Right cardiac atrium (tissue), 5 donors: ENCODE measurements around the gene DOCK2. TPM values are rescaled to one million over a fixed set of nuclear protein-coding genes. Genes with fewer than 3 reads are reported as not detected.

ENCODE experiments used
- ATAC-seq, 2 donors: fragments of 200-7000 bp; cut with Tn5 transposase; one replicate each; pipeline versions ENCODE4 v1.8.0 to v1.9.1; 2020; ENCODE audit warnings: moderate library complexity in 2 of 2, mild to moderate bottlenecking in 1 of 2
- DNase-seq, 3 donors: peaks; one replicate each; pipeline ENCODE4 v3.0.0-alpha.2; 2020
- H3K27ac ChIP-seq: one replicate; pipeline ENCODE4 v1.5.1; 2013; ENCODE audit warnings: mild to moderate bottlenecking, low read length, control low read depth, moderate library complexity
- H3K27me3 ChIP-seq: one replicate; pipeline ENCODE4 v1.6.1; 2013; ENCODE audit not compliant: control insufficient read depth, insufficient read depth
- H3K4me1 ChIP-seq: one replicate; pipeline ENCODE4 v1.6.1; 2013; ENCODE audit warnings: low read length; ENCODE audit not compliant: control insufficient read depth, insufficient read depth
- H3K4me3 ChIP-seq: one replicate; pipeline ENCODE4 v1.5.1; 2013; ENCODE audit warnings: low read length, control low read depth
- H3K9me3 ChIP-seq: one replicate; pipeline ENCODE4 v1.6.1; 2013; ENCODE audit warnings: low read length; ENCODE audit not compliant: control insufficient read depth
- WGBS: extraction: QIAGEN DNeasy Blood & Tissue Kit; methylation state at CpG from one replicate; pipeline ENCODE4 v1.1.7; 2013; 5-methylcytosine and 5-hydroxymethylcytosine counted together
- intact Hi-C, 4 donors: fragments of 100-400 bp; cut with DNase I; formaldehyde crosslinking; loops; one replicate each; pipeline versions ENCODE4 v1.11.0 to v1.14.0; 2022 to 2023
- long read RNA-seq, 4 donors: library from polyadenylated mRNA; unstranded; transcript quantifications; one replicate each; pipeline ENCODE4 v2.0.0, GENCODE V29; 2020 to 2021
- polyA plus RNA-seq: library from polyadenylated mRNA; stranded (reverse); fragments of 200-250 nt; gene quantifications from one replicate; pipeline ENCODE4 v1.2.3, GENCODE V29; 2013
- total RNA-seq, 4 donors: library from RNA; stranded (reverse); fragmentation: NEBNext Ultra II Directional; extraction: Animal tissue kit (Norgen Biotek cat#: 25700); gene quantifications; one replicate each; pipeline ENCODE4 v1.2.1, GENCODE V29; 2021
- donor health status: healthy with polysubstance abuse.
- donor health status: DM: no; HTN: yes; CAD: no.
- donor health status: DM: no; HTN: no; CAD: no.
- donor health status: DM: no; HTN: yes; CAD: no; lungs with severe emphysema.
- donor health status: DM: yes; HTN: yes; CAD: no.

Gene DOCK2
- total RNA-seq (10 to 100 TPM in 2 of 4 donors, 1 to 10 TPM in 2; 4.7 to 14.2 (median 10.6) TPM), polyA plus RNA-seq (1.00 TPM)
- long read RNA-seq, donor 1, partial matches to known transcripts: 1 of 1 reads
- long read RNA-seq, donor 1, other reads (novel, unspliced or antisense): 0 of 1 reads
- long read RNA-seq, donor 2, full-length matches to known transcripts: 2 of 4 reads
- long read RNA-seq, donor 2, partial matches to known transcripts: 0 of 4 reads
- long read RNA-seq, donor 2, other reads (novel, unspliced or antisense): 2 of 4 reads
- long read RNA-seq, donor 3, full-length matches to known transcripts: 4 of 5 reads
- long read RNA-seq, donor 3, partial matches to known transcripts: 0 of 5 reads
- long read RNA-seq, donor 3, other reads (novel, unspliced or antisense): 1 of 5 reads
- long read RNA-seq, donor 4, full-length matches to known transcripts: 1 of 1 reads
- long read RNA-seq, donor 4, partial matches to known transcripts: 0 of 1 reads
- long read RNA-seq, donor 4, other reads (novel, unspliced or antisense): 0 of 1 reads

DNA sequence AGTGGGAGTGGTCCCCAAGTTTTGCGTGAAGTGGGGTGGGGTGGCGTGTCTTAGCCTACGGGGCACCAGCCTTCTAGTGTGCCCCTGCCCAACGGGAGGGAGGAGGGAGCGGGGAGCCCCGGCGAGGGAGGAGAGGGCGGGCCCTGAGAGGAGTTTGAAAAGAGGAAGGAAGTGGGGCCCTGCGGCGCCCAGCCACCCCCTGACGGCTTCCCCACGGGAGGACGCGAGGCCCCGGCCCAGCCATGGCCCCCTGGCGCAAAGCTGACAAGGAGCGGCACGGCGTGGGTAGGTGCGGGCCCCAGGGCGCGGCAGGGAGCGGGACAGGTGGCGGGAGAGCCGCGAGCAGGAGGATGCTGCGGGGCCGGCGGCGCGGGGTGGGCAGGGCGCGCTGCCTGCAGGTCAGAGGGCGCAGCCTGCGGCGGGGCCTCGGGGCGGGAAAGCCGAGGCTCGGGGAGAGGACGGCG, at the start of gene DOCK2:
Gene DOCK2 (plus strand): TSS at position 191 of the 464 bp plus-strand sequence. CDS start 52 bp downstream, at position 243.
- Histone ChIP-seq H3K27me3 (no peaks in the 10 kb centered on the region), H3K4me3 (peak within 1 kb of the TSS; percentile 30), H3K9me3 (peaks cover 2% of the 10 kb centered on the region), H3K27ac (no peak within 1 kb of the TSS), H3K4me1 (no peaks in the 10 kb centered on the region)
- ATAC-seq: peak; percentile 71 to 76
- DNase-seq: peak; percentile 58 to 87 (median 84)
- WGBS: 1% methylated on average over 42 of the region's 42 CpGs
- intact Hi-C loops: no loop called here

DNA sequence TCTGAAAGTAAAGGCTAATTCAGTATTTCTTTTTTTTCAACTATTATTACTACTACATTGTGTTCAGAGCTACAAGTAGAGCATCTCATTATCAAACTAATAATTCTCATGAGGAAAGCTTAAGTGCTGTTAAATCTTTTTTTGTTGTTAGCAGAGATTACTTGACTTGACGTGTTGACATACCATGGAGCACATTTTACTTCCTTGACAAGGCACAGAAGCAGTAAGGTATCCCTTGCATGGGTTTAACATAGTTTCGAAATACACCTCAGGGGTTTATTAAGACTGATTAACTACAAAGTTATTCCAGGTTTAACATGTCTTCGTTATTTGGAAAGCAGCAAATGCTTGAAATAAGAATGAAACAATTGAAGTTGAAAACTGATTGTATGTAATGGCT, 46.5 kb upstream of the DOCK2 start:
- no peaks in the 10 kb centered on the region for H3K27me3 ChIP-seq
- H3K4me1 ChIP-seq: no peaks in the 10 kb centered on the region
- 90% methylated on average over 3 of the region's 3 CpGs for WGBS
- intact Hi-C loops: no loop called here
- no peak overlapping the region for H3K4me3 ChIP-seq
- DNase-seq (no peak), ATAC-seq (no peak)
- H3K27ac ChIP-seq: no peak overlapping the region
- H3K9me3 ChIP-seq: no peaks in the 10 kb centered on the region

DNA sequence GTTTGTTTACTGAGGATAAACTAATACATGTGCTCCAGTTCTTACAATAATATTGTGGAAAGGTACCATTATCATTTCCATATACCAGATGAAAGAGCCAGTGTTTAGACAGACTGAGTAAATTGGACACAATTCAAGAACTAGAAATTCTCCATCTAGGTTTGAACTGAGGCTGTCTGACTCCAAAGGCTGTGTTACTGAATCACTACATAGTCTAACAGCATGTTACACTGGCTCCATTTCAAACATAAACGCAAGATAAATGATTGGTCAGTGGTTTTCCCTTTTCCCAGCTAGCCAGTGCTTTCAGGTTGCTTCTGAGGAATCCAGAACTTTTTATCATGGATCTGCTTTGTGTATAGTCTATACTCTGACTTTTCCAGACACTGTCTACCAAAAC, 45.4 kb upstream of the DOCK2 start:
- no peak for ATAC-seq
- Histone ChIP-seq H3K4me3 (no peak overlapping the region), H3K9me3 (no peaks in the 10 kb centered on the region), H3K27ac (no peak overlapping the region), H3K27me3 (no peaks in the 10 kb centered on the region), H3K4me1 (no peaks in the 10 kb centered on the region)
- no peak for DNase-seq
- intact Hi-C loops: no loop called here
- WGBS: 2% methylated on average over 1 of the region's 1 CpG

DNA sequence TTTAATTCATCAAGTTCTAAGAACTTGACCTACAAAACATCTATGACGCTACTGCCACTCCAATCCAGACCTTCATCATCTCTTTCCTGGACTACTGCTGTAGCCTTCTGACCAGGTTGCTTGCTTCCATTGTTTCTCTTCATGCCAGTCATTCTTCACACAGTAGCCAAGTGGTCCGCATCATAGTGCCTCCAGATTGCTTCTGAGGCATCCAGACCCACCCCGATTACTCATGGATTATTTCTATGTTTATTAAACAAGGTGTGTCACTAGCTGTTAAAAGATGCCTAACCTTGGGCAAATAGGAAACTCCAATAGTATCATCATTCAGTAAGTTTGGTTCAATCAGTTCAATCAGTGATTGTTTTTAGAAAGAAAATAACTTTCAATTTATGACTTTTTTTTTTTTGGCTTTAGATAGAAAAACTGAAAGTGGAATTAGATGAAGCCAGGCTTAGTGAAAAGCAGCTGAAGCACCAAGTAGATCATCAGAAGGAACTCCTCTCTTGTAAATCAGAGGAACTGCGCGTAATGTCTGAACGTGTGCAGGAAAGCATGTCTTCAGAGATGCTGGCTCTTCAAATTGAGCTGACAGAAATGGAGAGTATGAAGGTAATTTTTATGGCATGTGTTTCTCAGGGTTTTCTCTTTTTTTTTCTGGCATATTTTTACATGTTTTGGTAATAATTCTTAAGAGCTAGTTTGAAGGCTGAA, 44.0 kb upstream of the DOCK2 start:
- Histone ChIP-seq H3K4me1 (no peaks in the 10 kb centered on the region), H3K27me3 (no peaks in the 10 kb centered on the region), H3K9me3 (no peaks in the 10 kb centered on the region), H3K27ac (no peak overlapping the region), H3K4me3 (no peak overlapping the region)
- no peak for ATAC-seq
- no peak for DNase-seq
- intact Hi-C loops: no loop called here
- 97% methylated on average over 6 of the region's 6 CpGs for WGBS

DNA sequence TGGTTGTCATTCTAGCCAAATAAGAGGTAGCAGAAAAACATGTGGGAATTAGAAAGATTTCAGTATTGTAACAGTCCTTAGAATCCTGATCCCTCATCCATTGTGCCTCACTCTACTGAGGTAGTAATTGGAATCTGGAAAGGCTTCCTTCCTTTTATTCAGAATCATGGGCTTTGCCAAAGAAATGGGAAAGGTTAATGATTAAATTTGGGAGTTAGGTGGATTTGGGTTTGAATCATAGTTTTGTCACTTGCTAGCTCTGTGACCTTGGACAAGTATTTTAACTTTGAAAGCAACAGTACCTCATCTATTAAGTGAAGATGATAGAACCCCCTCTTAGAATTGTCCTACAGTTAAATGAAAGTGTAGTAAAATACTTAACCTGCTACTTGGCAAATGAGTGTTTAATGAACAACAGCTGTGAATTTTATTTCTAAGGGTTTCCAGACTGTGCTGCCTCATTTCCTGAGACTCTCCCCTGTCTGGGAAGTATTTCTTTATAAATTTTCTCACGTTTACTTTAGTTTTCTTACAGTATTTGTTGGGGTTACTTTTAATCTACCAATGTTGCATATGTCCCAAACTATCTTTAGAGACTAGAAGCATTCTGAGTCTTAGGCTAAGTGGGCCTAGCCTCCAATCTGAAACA, 41.8 kb upstream of the DOCK2 start:
- no peak overlapping the region for H3K27ac ChIP-seq
- ATAC-seq (no peak), DNase-seq (no peak)
- H3K9me3 ChIP-seq: no peaks in the 10 kb centered on the region
- no peaks in the 10 kb centered on the region for H3K27me3 ChIP-seq
- H3K4me3 ChIP-seq: no peak overlapping the region
- 86% methylated on average over 1 of the region's 1 CpG for WGBS
- intact Hi-C loops: no loop called here
- H3K4me1 ChIP-seq: no peaks in the 10 kb centered on the region

DNA sequence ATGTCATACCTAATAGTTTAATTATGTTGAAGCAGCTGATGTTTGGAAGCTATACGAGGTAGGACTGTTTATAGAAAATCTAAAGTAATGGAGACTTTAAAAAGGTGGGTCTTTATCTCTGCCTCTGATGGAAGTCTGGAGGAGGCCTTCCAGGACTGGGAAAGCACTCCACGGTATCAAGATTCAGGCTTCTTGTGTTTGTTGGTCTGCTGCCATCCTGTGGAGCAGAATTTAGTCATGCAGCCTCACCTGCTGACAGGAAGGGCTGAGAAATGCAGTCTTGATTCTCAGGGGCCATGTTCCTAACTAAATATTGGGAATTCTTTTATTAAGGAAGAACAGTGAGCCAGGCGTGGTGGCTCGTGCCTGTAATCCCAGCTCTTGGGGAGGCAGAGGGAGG, 37.6 kb upstream of the DOCK2 start:
- H3K4me3 ChIP-seq: no peak overlapping the region
- ATAC-seq (no peak), DNase-seq (no peak)
- no peaks in the 10 kb centered on the region for H3K4me1 ChIP-seq
- 80% methylated on average over 4 of the region's 4 CpGs for WGBS
- H3K9me3 ChIP-seq: no peaks in the 10 kb centered on the region
- no peaks in the 10 kb centered on the region for H3K27me3 ChIP-seq
- H3K27ac ChIP-seq: no peak overlapping the region
- intact Hi-C loops: no loop called here

DNA sequence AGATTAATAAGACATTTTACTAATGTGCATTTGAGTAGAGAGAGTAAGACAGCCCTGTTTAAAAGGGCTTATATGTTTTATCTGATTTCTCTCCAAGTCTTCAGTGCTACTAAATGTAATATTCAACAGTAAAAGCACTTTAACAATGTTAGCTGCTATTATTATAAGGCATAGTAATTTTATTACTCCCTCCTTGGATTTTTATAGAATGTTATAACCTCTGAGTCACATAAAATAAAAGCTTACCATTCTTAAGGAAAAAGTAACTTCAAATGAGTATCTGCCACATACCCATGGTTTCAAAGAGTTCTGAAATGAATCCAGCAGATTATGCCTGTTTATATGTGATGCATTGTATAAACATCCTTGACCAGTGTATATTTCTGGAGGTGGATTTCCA, 34.5 kb upstream of the DOCK2 start:
- Histone ChIP-seq H3K9me3 (no peaks in the 10 kb centered on the region), H3K27me3 (no peaks in the 10 kb centered on the region), H3K27ac (no peak overlapping the region), H3K4me3 (no peak overlapping the region), H3K4me1 (no peaks in the 10 kb centered on the region)
- DNase-seq: no peak
- ATAC-seq: no peak
- intact Hi-C loops: no loop called here

DNA sequence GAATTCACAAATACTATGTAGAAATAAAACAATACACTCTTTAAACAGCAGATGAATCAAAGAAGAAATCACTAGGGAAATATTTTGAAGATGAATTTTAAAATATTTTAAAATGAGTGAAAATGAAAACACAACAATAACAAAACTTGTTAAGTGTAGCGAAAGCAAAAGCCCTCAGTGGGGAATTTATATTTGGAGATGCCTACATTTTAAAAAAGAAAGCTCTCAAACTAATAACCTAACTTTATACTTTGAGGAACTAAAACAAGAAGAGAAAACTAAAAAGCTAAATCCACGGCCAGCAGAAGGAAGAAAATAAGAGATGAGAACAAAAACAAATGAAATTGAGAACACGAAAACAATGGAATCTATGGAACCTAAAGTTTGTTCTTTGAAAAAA, 30.8 kb upstream of the DOCK2 start:
- H3K9me3 ChIP-seq: no peaks in the 10 kb centered on the region
- H3K4me3 ChIP-seq: no peak overlapping the region
- no peak for DNase-seq
- H3K27me3 ChIP-seq: no peaks in the 10 kb centered on the region
- ATAC-seq: no peak
- no peak overlapping the region for H3K27ac ChIP-seq
- 91% methylated on average over 3 of the region's 3 CpGs for WGBS
- no peaks in the 10 kb centered on the region for H3K4me1 ChIP-seq
- intact Hi-C loops: no loop called here

DNA sequence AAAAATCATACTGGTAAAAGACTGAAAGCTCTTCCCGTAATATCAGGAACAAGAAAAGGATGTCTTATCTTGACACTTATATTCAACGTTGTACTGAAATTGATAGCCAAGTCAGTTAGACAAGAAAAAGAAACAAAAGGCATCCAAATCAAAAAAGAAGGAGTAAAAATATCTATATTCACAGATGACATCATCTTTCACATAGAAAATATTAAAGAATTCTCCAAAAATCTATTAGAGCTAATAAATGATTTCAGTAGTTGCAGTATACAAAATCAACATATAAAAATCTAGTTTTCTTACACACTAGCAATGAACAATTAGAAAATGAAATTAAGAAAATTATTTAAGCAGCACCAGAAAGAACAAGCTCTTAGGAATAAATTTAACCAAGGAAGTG, 29.2 kb upstream of the DOCK2 start:
- DNase-seq: no peak
- Histone ChIP-seq H3K27ac (no peak overlapping the region), H3K9me3 (no peaks in the 10 kb centered on the region), H3K27me3 (no peaks in the 10 kb centered on the region), H3K4me3 (no peak overlapping the region), H3K4me1 (no peaks in the 10 kb centered on the region)
- 32% methylated on average over 2 of the region's 2 CpGs for WGBS
- intact Hi-C loops: no loop called here
- ATAC-seq: no peak

DNA sequence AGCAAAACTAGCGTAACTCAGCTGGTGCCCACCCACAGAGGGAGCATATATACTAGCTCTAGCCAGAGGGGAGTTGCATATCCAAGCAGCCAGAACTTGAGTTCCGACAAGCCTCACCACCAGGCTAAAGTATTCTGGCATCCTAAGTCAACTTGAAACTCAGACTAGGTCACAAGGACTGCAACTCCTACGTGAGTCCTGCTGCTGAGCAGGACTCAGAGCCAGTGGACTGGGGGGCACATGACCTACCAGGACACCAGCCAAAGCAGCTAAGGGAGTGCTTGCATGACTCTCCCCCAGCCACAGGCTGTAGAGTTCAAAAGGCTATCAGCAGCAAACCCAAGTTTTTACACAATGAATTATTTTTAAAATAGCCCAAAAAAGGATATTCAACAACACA, 27.4 kb upstream of the DOCK2 start:
- 62% methylated on average over 3 of the region's 3 CpGs for WGBS
- no peaks in the 10 kb centered on the region for H3K27me3 ChIP-seq
- intact Hi-C loops: no loop called here
- DNase-seq: no peak
- H3K9me3 ChIP-seq: no peaks in the 10 kb centered on the region
- H3K4me3 ChIP-seq: no peak overlapping the region
- no peaks in the 10 kb centered on the region for H3K4me1 ChIP-seq
- ATAC-seq: no peak
- H3K27ac ChIP-seq: no peak overlapping the region

DNA sequence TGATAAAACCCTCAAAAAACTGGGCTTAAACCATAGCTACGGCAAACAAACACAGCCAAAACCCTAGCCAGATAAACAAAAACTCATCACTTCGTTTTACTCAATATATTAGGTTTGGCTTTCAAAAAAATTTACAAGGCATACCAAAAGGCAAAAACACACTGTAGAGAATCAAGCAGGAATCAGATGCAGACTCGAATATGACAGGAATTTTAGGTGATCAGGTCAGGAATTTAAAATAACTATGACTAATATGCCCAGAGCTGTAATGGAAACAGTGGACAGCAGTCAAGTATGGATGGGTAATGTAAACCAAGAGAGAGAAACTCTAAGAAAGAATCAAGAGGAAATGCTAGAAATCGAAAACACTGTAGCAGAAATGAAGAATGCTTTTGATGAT, 26.5 kb upstream of the DOCK2 start:
- ATAC-seq (no peak), DNase-seq (no peak)
- Histone ChIP-seq H3K27ac (no peak overlapping the region), H3K27me3 (no peaks in the 10 kb centered on the region), H3K4me3 (no peak overlapping the region), H3K9me3 (no peaks in the 10 kb centered on the region), H3K4me1 (no peaks in the 10 kb centered on the region)
- intact Hi-C loops: no loop called here
- WGBS: 79% methylated on average over 4 of the region's 4 CpGs
